ENCODE results near the gene CPNE7. TPM values are rescaled to one million over a fixed set of nuclear protein-coding genes. Genes with fewer than 3 reads are reported as not detected.
"Not testable (repeated sequence)": the region's sequence is repeated elsewhere in the genome, so short reads cannot be mapped to it uniquely, and the experiment has no call there.

The CPNE7 gene
- total RNA-seq, 1 experiment from 2014 or later: 0.58 TPM

DNA sequence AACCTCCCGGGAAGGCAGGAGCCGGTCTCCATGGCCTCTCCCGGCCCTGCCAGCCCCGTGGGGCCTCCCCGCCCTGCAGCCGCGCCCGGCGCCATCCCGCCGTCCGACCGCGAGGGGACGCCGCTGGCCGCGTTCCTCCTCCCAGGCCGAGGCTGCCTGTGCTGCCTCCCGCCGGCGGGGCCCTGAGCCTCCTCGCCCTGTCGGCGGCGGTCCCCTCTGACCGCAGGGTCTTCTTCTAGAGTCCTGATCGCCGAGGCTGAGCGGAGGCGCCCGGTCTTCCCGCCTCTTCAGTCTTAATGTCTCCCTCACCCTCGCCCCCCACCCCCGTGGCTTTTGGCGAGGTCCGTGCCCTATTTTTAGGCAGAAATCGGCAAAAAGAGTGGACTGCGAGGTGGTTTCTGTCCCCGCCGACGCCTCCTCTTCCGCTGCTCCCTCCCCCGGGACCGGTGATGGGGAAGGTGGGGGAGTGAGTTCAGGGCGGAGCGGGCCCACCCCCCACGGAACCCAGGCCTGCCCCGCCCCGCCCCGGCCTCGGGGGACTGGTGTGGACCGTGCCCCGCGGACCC, 794 bp upstream of the CPNE7 start:
- in situ Hi-C loops (cut with HindIII; ENCODE audit: low pct_unique_long_range_greater_than_20kb, low sequenced_read_pairs): no loop called here
- DNase-seq (ENCODE audit: low read depth, low spot score): peak; percentile 49

DNA sequence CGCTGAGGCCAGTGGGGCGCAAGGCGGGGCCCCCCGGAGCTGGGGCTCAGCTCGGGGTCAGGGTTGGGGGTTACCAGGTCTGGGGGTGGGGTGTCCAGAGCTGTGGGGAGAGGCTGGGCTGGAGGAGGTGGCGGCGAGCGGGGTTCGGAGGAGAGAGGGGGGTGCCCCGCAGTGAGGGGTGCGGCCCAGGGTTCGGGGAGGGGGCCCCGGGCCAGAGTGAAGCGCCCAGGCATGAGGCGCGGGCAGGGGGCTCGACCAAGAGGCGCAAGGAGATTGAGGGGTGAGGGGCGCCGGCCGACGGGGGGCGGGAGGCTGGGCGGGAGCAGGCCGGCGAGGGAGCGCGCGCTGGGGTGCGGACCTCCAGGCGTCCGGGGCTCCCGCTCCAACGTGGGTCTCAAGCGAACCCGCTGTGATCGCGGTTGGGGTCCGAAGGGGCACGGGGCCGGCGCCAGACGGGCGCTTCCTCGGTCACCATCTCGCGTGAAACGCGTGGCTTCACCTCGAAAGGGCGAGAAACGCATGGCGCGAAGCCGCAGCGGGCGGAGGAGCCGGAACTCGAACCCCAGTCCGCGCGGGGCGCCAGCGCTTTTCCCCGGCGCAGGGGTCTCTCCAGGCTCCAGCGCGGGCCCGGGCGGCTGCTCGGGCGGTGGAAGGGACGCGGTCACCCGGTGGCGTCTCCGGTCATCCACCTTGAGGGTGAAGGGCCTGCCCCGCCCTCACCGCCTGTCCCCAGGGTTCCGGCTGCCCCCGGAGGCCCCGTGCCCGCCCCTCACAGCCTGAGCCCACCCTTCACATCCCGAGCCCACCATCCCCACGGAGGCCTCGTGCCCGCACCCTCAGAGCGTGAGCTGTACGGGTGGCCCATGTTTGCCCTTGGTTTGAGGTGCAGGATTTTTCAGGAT, 846 bp downstream of the CPNE7 start:
- DNase-seq (ENCODE audit: low read depth, low spot score): no peak
- in situ Hi-C loops (cut with HindIII; ENCODE audit: low pct_unique_long_range_greater_than_20kb, low sequenced_read_pairs): no loop called here

GRCh38 chr16:89577055-89577759, 1.6 kb downstream of the CPNE7 start:
- DNase-seq (ENCODE audit: low read depth, low spot score): no peak
- in situ Hi-C loops (cut with HindIII; ENCODE audit: low pct_unique_long_range_greater_than_20kb, low sequenced_read_pairs): no loop called here

DNA sequence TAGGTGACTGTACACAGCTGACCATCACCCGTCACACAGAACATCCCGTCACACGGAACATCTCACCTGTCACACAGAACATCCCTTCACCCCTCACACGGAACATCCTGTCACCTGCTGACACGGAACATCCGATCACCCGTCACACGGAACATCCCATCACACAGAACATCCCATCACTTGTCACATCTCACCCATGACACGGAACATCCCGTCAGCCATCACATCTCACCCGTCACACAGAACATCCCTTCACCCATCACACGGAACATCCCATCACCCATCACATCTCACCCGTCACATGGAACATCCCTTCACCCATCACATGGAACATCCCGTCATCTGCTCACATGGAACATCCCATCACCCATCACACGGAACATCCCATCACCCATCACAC, 3.8 kb downstream of the CPNE7 start:
- in situ Hi-C loops (cut with HindIII; ENCODE audit: low pct_unique_long_range_greater_than_20kb, low sequenced_read_pairs): no loop called here
- no peak for DNase-seq (ENCODE audit: low read depth, low spot score)

DNA sequence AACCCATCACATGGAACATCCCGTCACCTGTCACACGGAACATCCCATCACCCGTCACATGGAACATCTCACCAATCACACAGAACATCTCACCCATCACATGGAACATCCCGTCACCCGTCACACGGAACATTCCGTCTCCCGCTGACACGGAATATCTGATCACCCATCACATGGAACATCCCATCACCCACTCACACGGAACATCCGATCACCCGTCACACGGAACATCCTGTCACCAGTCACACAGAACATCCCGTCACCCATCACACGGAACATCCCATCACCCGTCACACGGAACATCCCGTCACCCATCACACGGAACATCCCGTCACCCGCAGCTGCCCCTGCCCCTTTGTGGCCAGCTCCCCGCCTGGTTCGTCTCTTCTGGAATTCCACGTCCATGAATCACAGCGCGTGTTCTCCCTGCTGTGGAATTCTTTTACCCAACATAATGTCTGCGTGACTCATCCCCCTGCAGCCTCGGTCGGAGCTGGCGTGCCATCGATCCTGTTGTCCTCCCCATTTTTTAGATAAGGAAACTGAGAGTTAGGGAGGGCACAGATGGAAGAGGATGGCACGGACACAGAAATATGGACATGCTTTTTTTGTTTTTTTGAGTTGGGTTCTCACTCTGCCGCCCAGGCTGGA, 5.6 kb downstream of the CPNE7 start:
- in situ Hi-C loops (cut with HindIII; ENCODE audit: low pct_unique_long_range_greater_than_20kb, low sequenced_read_pairs): no loop called here
- DNase-seq (ENCODE audit: low read depth, low spot score): no peak

GRCh38 chr16:89581861-89582563, 6.5 kb downstream of the CPNE7 start:
- DNase-seq (ENCODE audit: low read depth, low spot score): no peak
- in situ Hi-C loops (cut with HindIII; ENCODE audit: low pct_unique_long_range_greater_than_20kb, low sequenced_read_pairs): no loop called here

- in situ Hi-C loops (cut with HindIII; ENCODE audit: low pct_unique_long_range_greater_than_20kb, low sequenced_read_pairs): no loop called here
- DNase-seq (ENCODE audit: low read depth, low spot score): no peak
Observed at GRCh38 chr16:89582614-89583196, 7.1 kb downstream of the CPNE7 start.

GRCh38 chr16:89583197-89583894, 7.8 kb downstream of the CPNE7 start:
- no peak for DNase-seq (ENCODE audit: low read depth, low spot score)
- in situ Hi-C loops (cut with HindIII; ENCODE audit: low pct_unique_long_range_greater_than_20kb, low sequenced_read_pairs): no loop called here

GRCh38 chr16:89583895-89584644, 8.5 kb downstream of the CPNE7 start:
- in situ Hi-C loops (cut with HindIII; ENCODE audit: low pct_unique_long_range_greater_than_20kb, low sequenced_read_pairs): no loop called here
- DNase-seq (ENCODE audit: low read depth, low spot score): no peak

DNA sequence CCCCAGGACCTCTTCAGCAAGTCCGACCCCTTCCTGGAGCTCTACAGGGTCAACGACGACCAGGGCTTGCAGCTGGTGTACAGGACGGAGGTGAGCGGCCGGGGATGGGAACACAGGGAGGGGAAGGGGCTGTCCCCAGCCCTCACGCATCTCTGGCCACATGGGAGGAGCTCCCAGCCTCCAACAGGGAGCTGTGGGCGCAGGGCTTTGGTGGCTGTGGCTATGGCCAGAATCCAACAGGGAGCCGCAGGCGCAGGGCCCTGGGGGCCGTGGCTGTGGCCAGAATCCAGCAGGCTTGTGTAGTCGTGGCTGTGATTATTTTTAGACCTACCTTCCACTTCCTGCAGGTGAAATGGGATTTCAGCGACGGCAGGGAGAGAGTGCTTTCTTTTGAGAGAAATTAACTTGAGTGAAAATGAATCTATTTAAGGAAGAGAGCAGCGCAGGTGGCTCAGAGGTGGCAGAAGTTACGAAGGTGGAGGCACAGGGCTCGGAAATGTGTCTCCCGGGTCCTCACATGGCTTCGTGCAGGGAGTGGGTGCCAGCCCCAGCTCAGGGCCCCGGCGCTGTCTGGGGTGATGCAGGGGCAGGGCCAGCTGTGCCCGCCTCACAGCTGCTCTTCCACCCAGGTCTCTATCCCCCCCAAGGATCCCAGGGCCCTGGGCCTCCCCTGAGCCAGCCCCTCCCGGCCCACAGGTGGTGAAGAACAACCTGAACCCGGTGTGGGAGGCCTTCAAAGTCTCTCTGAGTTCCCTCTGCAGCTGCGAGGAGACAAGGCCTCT, 9.4 kb downstream of the CPNE7 start:
- DNase-seq (ENCODE audit: low read depth, low spot score): no peak
- in situ Hi-C loops (cut with HindIII; ENCODE audit: low pct_unique_long_range_greater_than_20kb, low sequenced_read_pairs): no loop called here

- in situ Hi-C loops (cut with HindIII; ENCODE audit: low pct_unique_long_range_greater_than_20kb, low sequenced_read_pairs): no loop called here
- no peak for DNase-seq (ENCODE audit: low read depth, low spot score)
Observed at GRCh38 chr16:89586218-89586617, 10.7 kb downstream of the CPNE7 start.

DNA sequence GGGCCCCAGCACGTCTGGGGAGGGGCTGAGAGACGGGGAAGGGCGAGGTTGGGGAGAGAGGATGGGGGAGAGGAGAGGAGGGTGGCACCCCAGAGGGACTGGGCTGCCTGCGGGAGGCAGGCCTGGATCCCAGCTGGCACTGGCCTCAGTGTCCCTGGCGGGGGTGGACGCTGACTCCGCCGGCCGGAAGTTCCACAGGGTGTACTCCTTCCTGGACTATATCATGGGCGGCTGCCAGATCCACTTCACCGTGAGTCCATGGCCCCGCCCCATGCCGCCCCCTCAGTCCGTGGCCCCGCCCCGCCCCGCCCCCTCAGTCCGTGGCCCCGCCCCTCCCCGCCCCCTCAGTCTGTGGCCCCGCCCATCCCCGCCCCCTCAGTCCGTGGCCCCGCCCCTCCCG, 11.3 kb downstream of the CPNE7 start:
- in situ Hi-C loops (cut with HindIII; ENCODE audit: low pct_unique_long_range_greater_than_20kb, low sequenced_read_pairs): no loop called here
- no peak for DNase-seq (ENCODE audit: low read depth, low spot score)

DNA sequence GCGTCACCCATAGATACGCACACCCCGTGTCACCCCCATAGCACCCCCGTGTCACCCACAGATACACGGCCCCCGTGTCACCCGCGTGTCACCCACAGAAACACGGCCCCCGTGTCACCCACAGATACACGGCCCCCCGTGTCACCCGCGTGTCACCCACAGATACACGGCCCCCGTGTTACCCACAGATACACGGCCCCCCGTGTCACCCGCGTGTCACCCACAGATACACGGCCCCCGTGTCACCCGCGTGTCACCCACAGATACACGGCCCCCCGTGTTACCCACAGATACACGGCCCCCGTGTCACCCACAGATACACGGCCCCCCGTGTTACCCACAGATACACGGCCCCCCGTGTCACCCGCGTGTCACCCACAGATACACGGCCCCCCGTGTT, 12.1 kb downstream of the CPNE7 start:
- DNase-seq (ENCODE audit: low read depth, low spot score); in situ Hi-C loops (cut with HindIII; ENCODE audit: low pct_unique_long_range_greater_than_20kb, low sequenced_read_pairs): not testable (repeated sequence)

DNA sequence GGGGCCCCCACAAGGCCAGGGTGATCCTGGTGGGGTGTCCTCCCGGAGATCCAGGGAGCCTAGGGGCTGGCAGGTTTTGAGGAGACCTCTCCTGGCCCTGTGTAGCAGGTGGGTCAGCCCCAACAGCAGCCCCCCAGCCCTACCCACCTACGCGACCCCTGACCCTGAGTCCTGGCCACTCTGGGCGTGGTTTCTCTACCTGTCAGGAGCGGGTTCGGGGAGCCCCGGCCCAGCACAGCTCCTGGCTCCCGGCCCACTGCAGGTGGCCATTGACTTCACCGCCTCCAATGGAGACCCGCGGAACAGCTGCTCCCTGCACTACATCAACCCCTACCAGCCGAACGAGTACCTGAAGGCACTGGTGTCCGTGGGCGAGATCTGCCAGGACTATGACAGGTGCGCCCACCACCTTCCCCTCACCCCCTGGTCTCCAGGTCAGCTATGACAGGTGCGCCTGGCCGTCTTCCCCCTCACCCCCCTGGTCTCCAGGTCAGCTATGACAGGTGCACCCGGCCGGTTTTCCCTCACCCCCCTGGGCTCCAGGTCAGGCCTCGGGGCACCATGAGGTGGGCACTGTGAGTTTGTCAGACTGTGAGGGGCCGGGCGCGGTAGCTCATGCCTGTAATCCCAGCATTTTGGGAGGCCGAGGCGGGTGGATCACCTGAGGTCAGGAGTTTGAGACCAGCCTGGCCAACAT, 13.0 kb downstream of the CPNE7 start:
- in situ Hi-C loops (cut with HindIII; ENCODE audit: low pct_unique_long_range_greater_than_20kb, low sequenced_read_pairs): no loop called here
- DNase-seq (ENCODE audit: low read depth, low spot score): no peak

All from SK-MEL-5 (cell line).